ENCODE measurements around the gene NMUR2.

Gene NMUR2, protein sequence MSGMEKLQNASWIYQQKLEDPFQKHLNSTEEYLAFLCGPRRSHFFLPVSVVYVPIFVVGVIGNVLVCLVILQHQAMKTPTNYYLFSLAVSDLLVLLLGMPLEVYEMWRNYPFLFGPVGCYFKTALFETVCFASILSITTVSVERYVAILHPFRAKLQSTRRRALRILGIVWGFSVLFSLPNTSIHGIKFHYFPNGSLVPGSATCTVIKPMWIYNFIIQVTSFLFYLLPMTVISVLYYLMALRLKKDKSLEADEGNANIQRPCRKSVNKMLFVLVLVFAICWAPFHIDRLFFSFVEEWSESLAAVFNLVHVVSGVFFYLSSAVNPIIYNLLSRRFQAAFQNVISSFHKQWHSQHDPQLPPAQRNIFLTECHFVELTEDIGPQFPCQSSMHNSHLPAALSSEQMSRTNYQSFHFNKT

DNA sequence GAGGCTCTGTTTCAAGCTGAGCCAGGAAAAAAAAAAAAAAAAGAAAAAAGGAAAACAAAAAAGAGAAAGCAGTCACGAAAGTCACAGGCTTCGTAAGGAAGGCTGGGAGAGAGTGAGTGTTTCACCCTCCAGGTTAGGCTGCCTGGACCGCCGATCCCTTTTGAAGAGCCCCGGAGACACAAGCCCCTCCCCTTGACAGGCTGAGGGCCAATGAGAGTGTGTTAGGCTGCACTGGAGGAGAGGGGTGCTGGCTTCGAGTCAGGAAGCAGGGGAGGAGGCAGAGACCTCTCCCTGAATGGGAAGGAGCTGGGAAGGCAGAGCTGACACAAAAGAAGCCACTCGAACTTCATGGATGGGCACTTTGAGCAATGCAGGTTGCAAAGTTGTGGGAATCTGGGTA lies at the start of gene NMUR2:
TSS of gene NMUR2 (minus strand) at position 135 of the 400 bp plus-strand sequence. CDS start 166 bp downstream, outside the sequence.
- no peak for DNase-seq (ENCODE audit: low read depth in 2 of 2)

DNA sequence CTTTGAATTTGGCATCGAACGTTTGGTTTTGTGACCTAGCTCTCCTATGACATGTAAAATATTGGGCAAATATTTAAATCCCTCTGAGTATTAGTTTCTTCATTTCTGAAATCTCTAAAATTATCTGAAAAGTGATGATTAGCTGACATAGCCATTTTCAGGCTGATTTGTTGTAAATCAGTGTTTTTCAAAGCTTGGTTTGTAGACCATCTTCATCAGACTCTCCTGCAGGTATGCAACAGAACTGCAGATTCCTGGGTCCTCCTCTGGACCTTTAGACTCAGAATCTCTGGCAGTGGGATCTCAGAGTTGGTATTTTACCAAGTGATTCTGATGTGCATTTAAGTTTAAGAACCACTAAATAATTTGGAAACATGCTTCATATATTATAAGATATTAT lies 38.9 kb upstream of the NMUR2 start:
- no peak for DNase-seq (ENCODE audit: low read depth in 2 of 2)

DNA sequence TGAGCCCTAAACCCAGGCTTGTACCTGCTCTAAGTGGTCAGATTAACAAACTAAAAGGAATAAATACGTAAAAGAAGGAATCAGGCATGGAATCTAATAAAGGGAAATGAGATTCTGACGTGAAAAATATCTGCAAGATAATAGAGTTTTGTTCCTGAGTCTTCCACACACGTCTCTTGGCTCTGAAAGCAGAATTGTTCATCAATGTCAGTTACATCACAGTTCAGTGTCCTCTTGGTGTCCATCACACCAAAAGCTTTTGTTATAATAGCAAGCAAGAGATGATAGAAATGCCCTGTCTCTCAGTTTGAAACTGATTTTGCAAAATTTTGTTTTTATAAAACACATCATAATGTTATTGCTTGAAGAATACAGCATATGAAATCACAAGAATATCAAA lies 34.7 kb upstream of the NMUR2 start:
- no peak for DNase-seq (ENCODE audit: low read depth in 2 of 2)

GRCh38 chr5:152437866-152438265 lies 32.8 kb upstream of the NMUR2 start:
- DNase-seq (ENCODE audit: low read depth in 2 of 2), result no peak

GRCh38 chr5:152427721-152428120 lies 22.6 kb upstream of the NMUR2 start:
- DNase-seq (ENCODE audit: low read depth in 2 of 2), result no peak

DNA sequence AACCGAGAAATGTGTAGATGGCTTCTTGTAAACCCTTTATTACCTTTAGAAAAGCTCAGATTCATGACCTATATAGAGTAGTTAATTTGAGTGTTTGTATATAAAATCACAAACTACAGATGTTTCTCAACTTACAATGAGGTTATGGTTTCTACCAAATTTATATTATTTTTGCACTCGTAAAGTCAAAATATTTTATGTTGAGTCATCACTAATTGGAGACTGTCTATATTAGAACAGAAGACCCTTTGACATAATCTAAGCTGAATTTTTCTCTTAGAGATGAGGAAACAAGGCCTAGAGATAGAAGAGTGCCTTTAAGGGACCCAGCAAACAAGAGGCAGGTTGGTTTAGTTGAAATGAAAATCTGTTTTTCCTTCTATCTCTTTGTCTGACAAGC lies 20.0 kb upstream of the NMUR2 start:
- no peak for DNase-seq (ENCODE audit: low read depth in 2 of 2)

DNA sequence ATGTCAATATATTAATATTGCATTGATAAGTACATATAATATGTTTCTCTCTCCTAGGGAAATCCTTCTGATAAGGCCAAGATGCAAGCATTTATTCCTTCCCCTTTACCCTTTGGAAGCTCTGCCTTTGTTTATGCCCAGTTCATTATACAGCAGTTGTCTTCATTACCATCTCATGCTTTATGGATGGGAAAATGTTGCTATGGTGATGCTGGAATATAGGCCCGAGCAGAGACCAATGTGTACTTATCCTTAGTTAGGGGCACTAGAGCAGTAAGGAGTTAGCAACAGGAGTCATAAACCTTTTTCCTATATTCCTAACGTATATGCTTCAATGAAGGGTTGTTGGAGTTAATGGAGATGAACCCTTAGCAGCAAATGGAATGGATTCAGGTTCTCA lies 19.4 kb upstream of the NMUR2 start:
- DNase-seq (ENCODE audit: low read depth in 2 of 2), result no peak

- no peak for DNase-seq (ENCODE audit: low read depth in 2 of 2)
Observed at GRCh38 chr5:152422081-152422480, 17.0 kb upstream of the NMUR2 start.

DNA sequence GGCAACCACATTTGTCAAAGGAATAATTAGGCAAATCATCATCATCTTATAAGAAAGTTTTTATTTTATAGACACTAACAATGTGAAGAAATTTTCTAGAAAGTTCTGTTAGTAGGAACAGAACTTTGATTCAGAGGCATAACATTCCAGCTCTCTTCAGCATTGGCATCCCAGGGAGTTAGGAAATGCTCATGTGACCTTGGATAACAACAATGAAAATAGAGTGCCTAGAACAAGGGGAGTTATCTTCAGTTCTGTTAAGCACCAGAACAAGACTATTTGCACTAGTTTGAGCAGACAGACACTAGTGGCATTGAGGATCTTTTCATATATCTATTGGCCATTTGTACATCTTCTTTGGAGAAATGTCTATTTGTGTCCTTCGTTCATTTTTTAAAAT lies 7.0 kb upstream of the NMUR2 start:
- DNase-seq (ENCODE audit: low read depth in 2 of 2), result no peak

GRCh38 chr5:152406082-152406481 lies 1.0 kb upstream of the NMUR2 start:
- no peak for DNase-seq (ENCODE audit: low read depth in 2 of 2)

DNA sequence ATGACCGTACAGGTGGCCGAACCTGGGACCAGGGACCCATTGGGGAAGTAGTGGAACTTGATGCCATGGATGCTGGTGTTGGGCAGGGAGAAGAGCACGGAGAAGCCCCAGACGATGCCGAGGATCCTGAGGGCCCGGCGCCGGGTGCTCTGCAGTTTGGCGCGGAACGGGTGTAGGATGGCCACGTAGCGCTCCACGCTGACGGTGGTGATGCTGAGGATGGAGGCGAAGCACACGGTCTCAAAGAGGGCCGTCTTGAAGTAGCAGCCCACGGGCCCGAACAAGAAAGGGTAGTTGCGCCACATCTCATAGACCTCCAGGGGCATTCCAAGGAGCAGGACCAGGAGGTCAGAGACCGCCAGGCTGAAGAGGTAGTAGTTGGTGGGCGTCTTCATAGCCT lies 585 bp downstream of the NMUR2 start:
- DNase-seq (ENCODE audit: low read depth in 2 of 2), result no peak

- no peak for DNase-seq (ENCODE audit: low read depth in 2 of 2)
Observed at GRCh38 chr5:152403046-152403445, 2.0 kb downstream of the NMUR2 start.

- DNase-seq (ENCODE audit: low read depth in 2 of 2), result no peak
Observed at GRCh38 chr5:152400846-152401245, 4.2 kb downstream of the NMUR2 start.

DNA sequence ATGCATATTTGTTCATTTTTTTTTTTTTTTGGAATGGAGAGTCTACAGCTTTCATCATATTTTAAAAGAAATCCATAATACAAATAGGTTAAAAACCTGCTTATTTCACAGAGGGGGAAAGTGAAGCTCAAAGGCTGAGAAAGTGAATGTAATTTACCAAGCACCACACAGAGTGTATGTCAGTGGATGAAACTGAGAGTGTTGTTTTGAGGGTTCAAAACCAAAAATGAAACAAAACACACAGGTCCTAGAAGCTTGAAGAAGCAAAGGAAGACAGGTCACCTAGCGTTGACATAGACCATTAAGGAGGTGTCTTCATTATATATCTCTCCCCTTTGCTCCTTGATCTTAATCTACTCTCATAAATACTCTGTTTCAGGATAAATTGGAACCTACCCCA lies 7.5 kb downstream of the NMUR2 start:
- no peak for DNase-seq (ENCODE audit: low read depth in 2 of 2)

DNA sequence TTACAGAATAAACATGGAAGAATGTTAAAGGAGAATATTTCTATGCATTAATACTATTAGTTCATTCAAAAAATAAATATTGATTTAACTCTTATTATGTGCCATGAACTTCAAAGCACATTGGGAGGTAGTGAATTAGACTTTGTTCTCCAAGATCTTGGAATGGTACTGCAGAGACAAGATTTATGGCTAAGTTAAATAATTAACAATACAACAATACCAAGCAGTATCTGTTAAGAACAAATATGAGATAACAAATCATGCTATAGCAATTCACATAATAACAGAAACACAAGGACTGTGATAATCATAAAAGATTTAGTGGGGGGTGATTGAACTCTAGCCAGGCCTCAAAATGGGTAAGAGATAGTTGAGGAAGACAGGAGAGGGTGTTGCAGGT lies 11.6 kb downstream of the NMUR2 start:
- no peak for DNase-seq (ENCODE audit: low read depth in 2 of 2)

GRCh38 chr5:152389208-152389849 lies 15.8 kb downstream of the NMUR2 start:
- DNase-seq (ENCODE audit: low read depth in 2 of 2), result no peak

- no peak for DNase-seq (ENCODE audit: low read depth in 2 of 2)
Observed at GRCh38 chr5:152388610-152389009, 16.5 kb downstream of the NMUR2 start.

DNA sequence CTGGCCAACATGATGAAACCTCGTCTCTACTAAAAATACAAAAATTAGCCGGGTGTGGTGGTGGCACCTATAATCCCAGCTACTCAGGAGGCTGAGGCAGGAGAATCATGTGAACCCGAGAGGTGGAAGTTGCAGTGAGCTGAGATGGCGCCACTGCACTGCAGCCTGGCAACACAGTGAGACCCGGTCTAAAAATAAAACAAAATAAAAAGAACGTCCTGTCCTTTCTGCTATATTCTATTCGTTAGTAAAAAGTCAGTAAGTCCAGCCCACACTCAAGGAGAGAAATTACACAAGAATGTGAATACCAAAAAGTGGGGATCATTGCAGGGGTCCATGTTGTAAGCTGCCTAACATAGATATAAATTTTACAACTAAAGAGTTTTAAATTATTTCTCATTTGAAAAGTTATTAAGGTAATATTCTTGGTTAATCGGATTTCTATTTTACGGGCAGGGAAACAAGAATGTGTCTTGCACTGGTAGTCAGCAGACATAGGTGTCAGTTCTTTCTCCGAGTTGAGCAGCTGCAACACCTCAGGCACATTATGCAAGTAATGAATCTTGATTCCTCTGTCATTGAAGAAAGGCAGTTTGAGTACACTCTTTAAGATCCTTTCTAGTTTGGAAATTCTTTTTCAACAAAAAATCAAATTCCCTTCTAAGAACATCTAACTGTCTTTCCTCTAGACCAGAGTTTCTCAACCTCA lies 24.5 kb downstream of the NMUR2 start:
- no peak for DNase-seq (ENCODE audit: low read depth in 2 of 2)

DNA sequence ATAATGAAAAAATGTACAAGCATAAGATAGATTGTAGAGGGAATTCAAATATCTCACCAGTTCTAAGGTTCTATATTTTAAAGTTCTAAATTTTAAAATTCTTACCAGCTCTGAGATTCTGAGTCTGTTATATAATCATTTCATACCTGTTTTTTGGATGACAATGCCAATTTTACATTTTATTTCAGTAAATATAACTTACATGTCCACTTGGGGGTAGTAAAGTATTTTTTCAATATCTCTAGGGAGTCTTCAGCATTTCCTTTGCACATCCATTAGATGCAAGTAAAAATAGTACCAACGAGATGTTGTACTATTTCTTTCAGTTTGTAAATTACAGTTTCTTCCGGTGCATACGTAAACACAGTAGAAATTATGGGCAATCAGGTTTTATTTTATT lies 25.7 kb downstream of the NMUR2 start:
- no peak for DNase-seq (ENCODE audit: low read depth in 2 of 2)

- DNase-seq (ENCODE audit: low read depth in 2 of 2), result no peak
Observed at GRCh38 chr5:152378730-152379129, 26.3 kb downstream of the NMUR2 start.

DNA sequence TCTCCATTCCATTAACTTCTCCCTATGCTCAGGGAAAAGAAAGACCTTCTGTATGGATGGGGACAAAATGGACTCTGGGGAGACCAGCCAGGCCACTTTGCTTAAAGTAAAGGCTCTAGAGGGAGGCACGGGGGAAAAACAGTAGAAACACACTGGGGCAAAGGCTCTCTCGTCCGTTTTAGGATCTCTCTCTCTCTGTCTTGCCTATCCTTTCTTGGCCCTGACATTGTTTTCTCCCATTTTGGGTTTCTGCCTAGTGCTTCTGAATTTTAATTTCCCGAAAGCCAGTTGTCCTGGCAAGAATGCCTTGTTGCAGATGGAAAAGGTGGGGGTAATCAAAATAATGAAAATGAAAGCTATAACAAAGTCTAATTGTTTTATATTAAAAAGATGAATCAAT lies 28.2 kb downstream of the NMUR2 start:
- DNase-seq (ENCODE audit: low read depth in 2 of 2), result no peak

DNA sequence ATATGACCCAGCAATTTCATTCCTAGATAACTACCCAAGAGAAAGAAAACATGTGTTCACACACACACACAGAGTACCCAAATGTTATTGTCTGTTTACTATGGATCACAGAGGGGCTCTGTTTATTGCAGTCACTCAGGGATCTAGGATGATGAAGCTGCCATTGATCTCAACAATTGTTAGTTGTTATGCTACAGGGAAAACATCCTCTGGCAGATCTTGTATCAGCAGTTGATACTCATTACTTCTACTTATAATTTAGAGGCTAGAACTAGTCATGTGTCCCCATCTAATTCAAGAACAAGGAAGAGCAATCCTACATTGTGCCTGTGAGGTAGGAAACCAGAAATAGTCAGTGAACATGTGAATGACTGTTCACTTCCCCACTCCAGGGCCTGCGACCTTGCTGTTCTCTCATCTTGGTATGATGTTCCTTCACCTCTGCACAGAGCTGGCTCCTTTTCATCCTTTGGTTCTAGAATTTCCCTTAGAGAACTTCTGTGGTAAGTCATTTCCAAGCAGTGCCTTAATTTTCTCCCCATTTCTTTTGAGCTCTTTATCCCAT lies 30.3 kb downstream of the NMUR2 start:
- DNase-seq (ENCODE audit: low read depth in 2 of 2), result no peak

DNA sequence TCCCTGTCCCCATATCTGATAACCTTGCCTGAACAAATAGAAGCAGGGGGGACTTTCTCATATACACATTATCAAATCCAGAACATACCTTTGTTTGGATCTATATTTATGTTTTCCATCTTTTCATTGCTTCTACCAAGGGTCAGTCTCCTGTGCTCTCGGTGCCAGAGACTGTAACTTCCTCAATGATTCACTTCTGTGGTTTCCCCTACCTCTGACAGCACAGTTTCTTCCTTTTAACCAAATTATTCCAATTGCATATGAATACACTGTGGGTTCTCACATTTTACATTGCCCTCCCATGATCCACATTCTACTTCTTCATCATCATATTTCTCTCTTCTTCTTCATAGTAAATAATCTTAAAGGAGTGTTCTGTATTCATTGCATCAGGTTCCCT lies 32.2 kb downstream of the NMUR2 start:
- no peak for DNase-seq (ENCODE audit: low read depth in 2 of 2)

Data from stimulated activated CD8-positive, alpha-beta memory T cell treated with anti-CD3 and anti-CD28 coated beads, Interleukin-15, amount 100 ng/mL, for 4 hours (primary cell).